NB4 (cell line): Measurements from ENCODE around the gene SMYD5.

Experiments
- DNase-seq: peaks from one replicate; pipeline ENCODE4 v3.0.0; 2010; ENCODE audit warnings: low read depth
- H3K4me3 ChIP-seq: one replicate; pipeline ENCODE4 v1.5.1; 2011; ENCODE audit warnings: mild to moderate bottlenecking, low read depth, low read length, moderate library complexity
- MYC ChIP-seq: IDR thresholded peaks from 2 replicates; pipeline ENCODE4 v1.6.1; 2011; ENCODE audit warnings: low read depth, low read length
- POLR2A ChIP-seq: IDR thresholded peaks from 2 replicates; pipeline ENCODE4 v1.6.1; 2011; ENCODE audit warnings: mild to moderate bottlenecking; ENCODE audit not compliant: insufficient read length; ENCODE audit errors: extremely low read depth
- TF ChIP-seq, protein P1 (sequence below): IDR thresholded peaks from 2 replicates; pipeline ENCODE4 v1.6.1; 2011; ENCODE audit warnings: low read depth, low read length
- TF ChIP-seq, protein P2 (sequence below): IDR thresholded peaks from one replicate; pipeline ENCODE4 v1.5.1; 2012; ENCODE audit warnings: low read depth, low read length

SMYD5 gene

DNA sequence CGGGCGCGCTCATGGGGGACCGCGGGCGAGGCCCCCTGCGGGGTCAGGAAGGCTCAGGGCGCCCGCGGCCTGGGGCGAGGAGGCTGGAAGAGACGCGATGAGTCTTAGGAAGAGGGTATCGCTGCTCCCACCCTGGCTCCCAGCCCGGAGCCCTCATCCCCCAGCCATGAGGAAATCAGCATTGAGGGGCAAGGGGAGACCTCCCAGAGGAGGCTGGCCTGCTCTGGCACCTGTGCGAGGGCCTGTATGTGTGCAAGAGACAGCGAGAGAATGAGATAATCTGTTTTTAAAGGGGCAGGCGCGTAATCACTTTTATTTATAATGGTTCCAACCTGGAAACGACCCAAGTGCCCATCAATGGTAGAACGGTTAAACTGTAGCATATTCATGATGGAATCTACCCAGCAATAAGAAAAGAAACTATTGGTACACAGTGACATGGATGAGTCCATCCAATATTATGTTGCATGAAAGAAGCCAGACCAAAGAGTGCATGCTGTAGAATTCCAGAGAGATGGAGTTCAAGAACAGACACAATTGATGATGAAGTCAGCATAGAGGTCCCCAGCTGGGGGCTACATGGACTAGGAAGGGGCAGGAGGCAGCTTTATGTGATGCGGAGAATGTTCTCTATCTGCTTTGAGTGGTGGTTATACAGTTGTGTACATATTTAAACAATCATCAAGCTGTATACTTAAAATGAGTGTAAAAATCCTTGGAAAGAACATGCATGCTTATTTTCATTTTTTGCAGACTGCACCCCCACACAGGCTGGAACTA lies 55.8 kb downstream of the SMYD5 start:
- TF ChIP-seq, protein P1, sequence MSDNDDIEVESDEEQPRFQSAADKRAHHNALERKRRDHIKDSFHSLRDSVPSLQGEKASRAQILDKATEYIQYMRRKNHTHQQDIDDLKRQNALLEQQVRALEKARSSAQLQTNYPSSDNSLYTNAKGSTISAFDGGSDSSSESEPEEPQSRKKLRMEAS: no peak
- no peak for TF ChIP-seq MYC
- TF ChIP-seq, protein P2, sequence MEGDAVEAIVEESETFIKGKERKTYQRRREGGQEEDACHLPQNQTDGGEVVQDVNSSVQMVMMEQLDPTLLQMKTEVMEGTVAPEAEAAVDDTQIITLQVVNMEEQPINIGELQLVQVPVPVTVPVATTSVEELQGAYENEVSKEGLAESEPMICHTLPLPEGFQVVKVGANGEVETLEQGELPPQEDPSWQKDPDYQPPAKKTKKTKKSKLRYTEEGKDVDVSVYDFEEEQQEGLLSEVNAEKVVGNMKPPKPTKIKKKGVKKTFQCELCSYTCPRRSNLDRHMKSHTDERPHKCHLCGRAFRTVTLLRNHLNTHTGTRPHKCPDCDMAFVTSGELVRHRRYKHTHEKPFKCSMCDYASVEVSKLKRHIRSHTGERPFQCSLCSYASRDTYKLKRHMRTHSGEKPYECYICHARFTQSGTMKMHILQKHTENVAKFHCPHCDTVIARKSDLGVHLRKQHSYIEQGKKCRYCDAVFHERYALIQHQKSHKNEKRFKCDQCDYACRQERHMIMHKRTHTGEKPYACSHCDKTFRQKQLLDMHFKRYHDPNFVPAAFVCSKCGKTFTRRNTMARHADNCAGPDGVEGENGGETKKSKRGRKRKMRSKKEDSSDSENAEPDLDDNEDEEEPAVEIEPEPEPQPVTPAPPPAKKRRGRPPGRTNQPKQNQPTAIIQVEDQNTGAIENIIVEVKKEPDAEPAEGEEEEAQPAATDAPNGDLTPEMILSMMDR: no peak
- TF ChIP-seq POLR2A: no peak
- H3K4me3 ChIP-seq: no peak overlapping the region
- DNase-seq: no peak

DNA sequence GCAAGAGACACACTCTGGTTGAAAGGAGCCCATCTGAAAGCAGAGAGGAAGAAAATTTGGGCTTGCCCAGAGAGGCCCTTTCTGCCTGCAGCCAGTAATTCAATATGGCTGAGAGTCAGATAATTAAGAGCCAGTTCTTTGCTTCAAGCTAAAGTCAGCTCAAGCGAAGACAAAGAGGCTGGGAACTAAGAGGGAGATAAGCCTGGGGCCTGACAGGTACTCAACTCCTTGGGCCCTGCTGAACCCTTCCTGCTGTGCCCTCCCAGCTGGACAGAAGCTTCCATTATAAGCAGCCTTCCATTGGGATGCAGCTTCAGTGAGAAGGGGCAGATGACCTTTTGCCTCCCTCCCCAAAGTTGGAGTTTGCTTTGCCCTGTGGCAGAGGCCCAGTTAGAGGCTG lies 58.2 kb downstream of the SMYD5 start:
- no peak for DNase-seq
- no peak overlapping the region for H3K4me3 ChIP-seq
- TF ChIP-seq, protein P2: no peak
- TF ChIP-seq MYC: no peak
- no peak for TF ChIP-seq POLR2A
- TF ChIP-seq, protein P1: no peak
